ENCODE measurements around the gene ZNF750. TPM values are rescaled to one million over a fixed set of nuclear protein-coding genes. Genes with fewer than 3 reads are reported as not detected.

ZNF750 gene
- total and polyA plus RNA-seq, 2 donors (not counting 3 experiments of a cell fraction or from before 2014, with no cell fraction given): 0.15 to 0.80 TPM

GRCh38 chr17:82878527-82878926 is 38.7 kb upstream of the ZNF750 start:
- ChIA-PET CTCF (interaction anchor here (0.5 to 1.6 kb wide), 3 partner anchors 34 to 162 kb away, joined by 3 to 5 read pairs (median 4); partner anchors contain the start of gene FN3KRP), POLR2A (interaction anchor here (0.6 kb wide), 1 partner anchor 14 kb away, joined by 3 read pairs; no protein-coding TSS in a partner anchor)
- DNase-seq (ENCODE audit: low read depth, low spot score): no peak
- intact Hi-C loops (cut with micrococcal nuclease): no loop called here
- no peak overlapping the region for H3K4me3 ChIP-seq (replicated peaks in 1 of 3; ENCODE audit: insufficient read depth in 1 of 3, low read depth in 1 of 3, low read length in 3 of 3)
- H3K9ac ChIP-seq (replicated peaks; ENCODE audit: extremely low read depth, insufficient read depth, low read length): no peak overlapping the region
- no peaks in the 10 kb centered on the region for H3K9me3 ChIP-seq (replicated peaks; ENCODE audit: control insufficient read depth, insufficient read depth, low read length)
- TF ChIP-seq MYC (IDR thresholded peaks at IDR 0.05; ENCODE audit: low read depth, low read length) (no peak), CTCF (IDR thresholded peaks at IDR 0.05; ENCODE audit: extremely low read depth in 1 of 2, insufficient read depth in 1 of 2, low read depth in 1 of 2, low read length in 2 of 2) (no peak), JUN (IDR thresholded peaks at IDR 0.05; ENCODE audit: borderline replicate concordance, insufficient read depth, insufficient read length, low read depth) (no peak)
- TF ChIP-seq, protein P1, sequence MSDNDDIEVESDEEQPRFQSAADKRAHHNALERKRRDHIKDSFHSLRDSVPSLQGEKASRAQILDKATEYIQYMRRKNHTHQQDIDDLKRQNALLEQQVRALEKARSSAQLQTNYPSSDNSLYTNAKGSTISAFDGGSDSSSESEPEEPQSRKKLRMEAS (IDR thresholded peaks at IDR 0.05; ENCODE audit: insufficient read depth, insufficient read length): no peak
- no peak overlapping the region for H3K4me2 ChIP-seq (ENCODE audit: insufficient read depth, low read length)
- dilution Hi-C loops (cut with MboI; ENCODE audit: extremely low pct_ligation_motif_present, low sequenced_read_pairs): no loop called here
- H2AFZ ChIP-seq (ENCODE audit: low read depth, low read length): no peak overlapping the region
- peaks cover 0 to 2% of the 10 kb centered on the region in 2 experiments for H3K36me3 ChIP-seq (ENCODE audit: control insufficient read depth in 2 of 2, extremely low read depth in 1 of 2, insufficient read depth in 2 of 2, low read length in 2 of 2)
- H3K4me1 ChIP-seq (ENCODE audit: control insufficient read depth, extremely low read depth, insufficient read depth, low read length): peaks cover 19% of the 10 kb centered on the region
- H3K27me3 ChIP-seq (ENCODE audit: control insufficient read depth in 2 of 2, insufficient read depth in 2 of 2, low read length in 2 of 2): no peaks in the 10 kb centered on the region
- BruUV-seq (replicated peaks): no TSS peak
- no peaks in the 10 kb centered on the region for H4K20me1 ChIP-seq (replicated peaks; ENCODE audit: control insufficient read depth, extremely low read depth, insufficient read depth, low read length)
- peaks cover 53% of the 10 kb centered on the region for H3K79me2 ChIP-seq (ENCODE audit: control insufficient read depth, insufficient read depth, low read length)
- no peak for FAIRE-seq
- H3K9me1 ChIP-seq (replicated peaks; ENCODE audit: control insufficient read depth, extremely low read depth, insufficient read depth, low read length): no peaks in the 10 kb centered on the region
- H3K27ac ChIP-seq (ENCODE audit: insufficient read depth, low read depth, low read length): no peak overlapping the region
